IMR-90 (cell line): Measurements from ENCODE around the gene LEKR1. TPM values are rescaled to one million over a fixed set of nuclear protein-coding genes. Genes with fewer than 3 reads are reported as not detected.

ENCODE experiments used
- ATAC-seq: fragments of 200-7000 bp; cut with Tn5 transposase; 2 replicates; pipeline ENCODE4 v1.9.1; 2020; ENCODE audit warnings: low read depth, mild to moderate bottlenecking, moderate library complexity
- BruUV-seq: library from RNA; stranded (reverse); fragments of 400-500 nt; replicated peaks from 2 replicates; lab custom pipeline; 2021; lab: Mats Ljungman, UMichigan
- CTCF ChIA-PET: fragments of 300-600 bp; formaldehyde crosslinking; extraction: SDS; loops from one replicate; lab custom pipeline; 2021; ENCODE audit warnings: antibody characterized with exemption; lab: Yijun Ruan, JAX
- POLR2A ChIA-PET: fragments of 300-600 bp; sonication (Branson Sonifier 250); formaldehyde crosslinking; loops from one replicate; lab custom pipeline; 2022; ENCODE audit warnings: antibody characterized with exemption; ENCODE audit not compliant: unreplicated experiment; lab: Charles Lee
- DNase-seq: peaks from one replicate; pipeline ENCODE4 v3.0.0; 2013
- H2AFZ ChIP-seq: replicated peaks from 2 replicates; pipeline ENCODE3; 2013; ENCODE audit warnings: low read length, mild to moderate bottlenecking; ENCODE audit not compliant: poor library complexity
- H2AK5ac ChIP-seq: 2 replicates; pipeline ENCODE4 v1.6.1; 2013; ENCODE audit warnings: low read depth, low read length, inconsistent platforms
- H2AK9ac ChIP-seq: replicated peaks from 2 replicates; pipeline ENCODE3; 2013; ENCODE audit warnings: mild to moderate bottlenecking, low read depth, low read length, moderate library complexity; ENCODE audit not compliant: poor library complexity
- H2BK120ac ChIP-seq: 2 replicates; pipeline ENCODE4 v1.6.1; 2013; ENCODE audit warnings: low read depth, low read length, inconsistent platforms
- H2BK15ac ChIP-seq: 3 replicates; pipeline ENCODE4 v1.6.1; 2013; ENCODE audit warnings: low read depth, low read length, inconsistent platforms
- H2BK20ac ChIP-seq: 2 replicates; pipeline ENCODE4 v1.6.1; 2013; ENCODE audit warnings: low read depth, mild to moderate bottlenecking, inconsistent platforms, low read length, moderate library complexity
- H2BK5ac ChIP-seq: 2 replicates; pipeline ENCODE4 v1.6.1; 2013; ENCODE audit warnings: mild to moderate bottlenecking, low read depth, low read length, inconsistent platforms; ENCODE audit not compliant: poor library complexity, severe bottlenecking
- H3K14ac ChIP-seq: replicated peaks from 2 replicates; pipeline ENCODE4 v1.6.1; 2013; ENCODE audit warnings: low read depth, low read length, inconsistent platforms
- H3K18ac ChIP-seq: 2 replicates; pipeline ENCODE4 v1.6.1; 2013; ENCODE audit warnings: low read depth, low read length, control low read depth
- H3K23ac ChIP-seq: 2 replicates; pipeline ENCODE4 v1.6.1; 2013; ENCODE audit warnings: low read depth, low read length, inconsistent platforms
- H3K27ac ChIP-seq: 2 replicates; pipeline ENCODE4 v1.5.1; 2013; ENCODE audit warnings: mild to moderate bottlenecking, control low read depth, low read length; ENCODE audit not compliant: insufficient read depth
- H3K27me3 ChIP-seq: 2 replicates; pipeline ENCODE4 v1.6.1; 2013; ENCODE audit warnings: low read length; ENCODE audit not compliant: control insufficient read depth, insufficient read depth
- H3K36me3 ChIP-seq: 2 replicates; pipeline ENCODE4 v1.6.1; 2013; ENCODE audit warnings: low read length, mixed read lengths; ENCODE audit not compliant: control insufficient read depth, insufficient read depth
- H3K4ac ChIP-seq: 2 replicates; pipeline ENCODE4 v1.6.1; 2013; ENCODE audit warnings: low read depth, low read length, inconsistent platforms
- H3K4me1 ChIP-seq: 2 replicates; pipeline ENCODE4 v1.6.1; 2013; ENCODE audit warnings: low read length, mixed read lengths; ENCODE audit not compliant: control insufficient read depth, insufficient read depth
- H3K4me2 ChIP-seq: 2 replicates; pipeline ENCODE4 v1.6.1; 2013; ENCODE audit warnings: low read depth, mild to moderate bottlenecking, control low read depth, low read length, moderate library complexity
- H3K4me3 ChIP-seq: 2 replicates; pipeline ENCODE4 v1.5.1; 2013; ENCODE audit warnings: low read depth, mild to moderate bottlenecking, control low read depth, low read length, moderate library complexity; ENCODE audit not compliant: insufficient read depth
- H3K56ac ChIP-seq: 2 replicates; pipeline ENCODE4 v1.6.1; 2013; ENCODE audit warnings: low read length, inconsistent platforms; ENCODE audit not compliant: insufficient read depth; ENCODE audit errors: extremely low read depth
- H3K79me1 ChIP-seq, 2 experiments: 2 replicates each; pipeline ENCODE4 v1.6.1; 2013; ENCODE audit warnings: low read length in 2 of 2, inconsistent platforms in 1 of 2, low read depth in 1 of 2
- H3K9ac ChIP-seq: 2 replicates; pipeline ENCODE4 v1.6.1; 2013; ENCODE audit warnings: low read depth, low read length, control low read depth
- H3K9me1 ChIP-seq: 2 replicates; pipeline ENCODE4 v1.6.1; 2013; ENCODE audit warnings: low read length, inconsistent platforms; ENCODE audit not compliant: insufficient read depth
- H3K9me3 ChIP-seq: 2 replicates; pipeline ENCODE4 v1.6.1; 2013; ENCODE audit warnings: low read length; ENCODE audit not compliant: control insufficient read depth, insufficient read depth
- H4K20me1 ChIP-seq: 2 replicates; pipeline ENCODE4 v1.6.1; 2013; ENCODE audit warnings: low read length, inconsistent platforms; ENCODE audit not compliant: insufficient read depth
- H4K5ac ChIP-seq: 2 replicates; pipeline ENCODE4 v1.6.1; 2013; ENCODE audit warnings: mild to moderate bottlenecking, low read depth, low read length, control low read depth
- H4K8ac ChIP-seq, 2 experiments: 2 replicates each; pipeline ENCODE4 v1.6.1; 2013; ENCODE audit warnings: low read depth in 2 of 2, low read length in 2 of 2, control low read depth in 1 of 2, inconsistent platforms in 1 of 2
- H4K91ac ChIP-seq: 2 replicates; pipeline ENCODE4 v1.6.1; 2013; ENCODE audit warnings: low read depth, low read length, inconsistent platforms; ENCODE audit not compliant: insufficient read depth
- RAD21 ChIP-seq: IDR thresholded peaks from 2 replicates; pipeline ENCODE4 v1.6.1; 2012; ENCODE audit warnings: low read length, improper control_type of control experiment
- USF2 ChIP-seq: fragments of 150-350 bp; IDR thresholded peaks from 2 replicates; pipeline ENCODE4 v1.6.1; 2017; ENCODE audit warnings: mild to moderate bottlenecking, antibody characterized with exemption, low read length, low read depth
- WGBS, 2 experiments: methylation state at CpG; one replicate each; pipeline versions ENCODE4 v1.1.5 to v1.1.7; 2013; ENCODE audit warnings: missing lambda C conversion rate in 2 of 2; ENCODE audit not compliant: insufficient read length in 1 of 2; ENCODE audit errors: extremely low coverage in 2 of 2; 5-methylcytosine and 5-hydroxymethylcytosine counted together
- dilution Hi-C: fragments of 300-500 bp; cut with HindIII; formaldehyde crosslinking; loops from one replicate; pipeline ENCODE4 v1.14.3; 2018; ENCODE audit warnings: low sequenced_read_pairs; ENCODE audit not compliant: unreplicated experiment
- in situ Hi-C: fragments of 300-500 bp; cut with MboI; formaldehyde crosslinking; loops from 3 replicates; pipeline ENCODE4 v1.14.3; 2019; ENCODE audit warnings: low sequenced_read_pairs, inconsistent platforms, mixed read lengths
- intact Hi-C: fragments of 100-400 bp; cut with micrococcal nuclease; formaldehyde crosslinking; loops from 2 replicates; pipeline ENCODE4 v1.10.0; 2022
- polyA plus RNA-seq, 3 experiments: library from polyadenylated mRNA; depleted of rRNA; stranded (reverse); fragments of >200 nt; gene quantifications; 2 replicates each; pipeline ENCODE4 v1.2.3, GENCODE V29; 2012; ENCODE audit warnings: low replicate concordance in 1 of 3
- total RNA-seq: library from RNA; depleted of rRNA; stranded (reverse); fragments of >200 nt; gene quantifications from 2 replicates; pipeline ENCODE4 v1.2.3, GENCODE V29; 2012

LEKR1 gene
- total and polyA plus RNA-seq, 2 of the 4 experiments (the other 2 are of a cell fraction), result 0.19 to 0.36 TPM

DNA sequence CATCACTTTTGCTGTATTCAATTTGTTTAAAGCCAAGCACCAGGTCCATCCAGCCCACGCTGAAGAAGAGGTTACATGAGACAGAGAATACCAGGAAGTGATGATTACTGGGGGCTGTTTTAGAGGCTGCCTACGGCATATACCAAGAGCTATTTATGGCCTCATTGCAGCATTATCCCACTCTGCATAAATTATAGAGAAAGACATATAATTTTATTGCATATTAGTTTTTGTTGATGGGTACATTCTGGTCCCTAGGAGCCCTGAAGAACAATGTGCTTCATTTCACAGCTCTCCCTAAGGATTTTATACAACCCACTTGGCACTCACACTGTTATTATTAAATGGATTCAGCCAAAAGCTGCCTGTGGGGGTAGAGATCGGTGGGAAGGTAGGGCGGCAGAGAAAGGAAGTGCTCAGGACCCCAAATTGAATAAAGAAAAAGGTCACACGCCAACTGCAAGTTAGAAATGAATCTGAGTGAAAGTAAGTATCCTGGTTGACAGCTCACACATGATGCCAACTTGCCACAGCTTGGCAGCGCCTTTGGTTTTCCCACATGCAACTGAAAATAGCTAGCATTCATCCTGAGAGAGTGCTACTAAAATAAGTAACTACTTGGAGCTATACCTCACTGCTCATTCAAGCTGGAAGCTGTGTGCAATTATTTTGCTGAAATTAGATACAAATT is 260.1 kb downstream of the LEKR1 start:
- WGBS, 2 experiments, result 95% methylated on average over 3 of the region's 6 CpGs; no CpG with 5 or more reads in 1 of the 2 experiments
- intact Hi-C loops (loop anchor here (5.0 kb wide), 1 partner anchor 549 kb away; no protein-coding TSS in a partner anchor), in situ Hi-C loops (no loop called here), dilution Hi-C loops (no loop called here)
- Histone ChIP-seq H2BK120ac (no peak overlapping the region), H3K36me3 (no peaks in the 10 kb centered on the region), H3K4me3 (no peak overlapping the region), H3K18ac (no peak overlapping the region), H3K4ac (peak overlapping the region; percentile 33; the same call in 1 of the 2 replicates), H2BK5ac (no peak overlapping the region), H4K20me1 (no peaks in the 10 kb centered on the region; the same call in 1 of the 2 replicates), H3K79me1 (peaks cover 0 to 11% of the 10 kb centered on the region in 2 experiments; a peak in 1 of 4 replicates), H3K27me3 (no peaks in the 10 kb centered on the region), H4K8ac (no peak overlapping the region), H3K9me1 (peaks cover 13% of the 10 kb centered on the region), H4K91ac (no peak overlapping the region), H4K5ac (no peak overlapping the region), H3K27ac (no peak overlapping the region), H3K14ac (no peak overlapping the region), H3K4me1 (peaks cover 26% of the 10 kb centered on the region), H2BK15ac (peak overlapping the region; percentile 33; the same call in 1 of the 3 replicates), H3K23ac (no peak overlapping the region), H3K4me2 (no peak overlapping the region), H2AFZ (no peak overlapping the region), H3K9me3 (no peaks in the 10 kb centered on the region), H2AK5ac (peak overlapping the region; percentile 10; the same call in 1 of the 2 replicates), H3K56ac (no peak overlapping the region), H2BK20ac (peak overlapping the region; percentile 25; the same call in 1 of the 2 replicates), H3K9ac (no peak overlapping the region), H2AK9ac (no peak overlapping the region)
- TF ChIP-seq USF2 (no peak), RAD21 (no peak)
- ATAC-seq, result no peak
- no peak for DNase-seq
- BruUV-seq, result no TSS peak
- POLR2A ChIA-PET, result no interaction called here
- CTCF ChIA-PET, result interaction anchor here (0.7 kb wide), 1 partner anchor 413 kb away, joined by 3 read pairs; no protein-coding TSS in a partner anchor
